GM19025 (cell line): ENCODE results near the gene SHQ1.
"Not testable (repeated sequence)": the region's sequence is repeated elsewhere in the genome, so short reads cannot be mapped to it uniquely, and the experiment has no call there.

Experiments
- ATAC-seq: cut with Tn5 transposase; IDR thresholded peaks from one replicate; pipeline ENCODE4 v1.9.1; 2021; ENCODE audit warnings: mild to moderate bottlenecking, low read depth, moderate library complexity; ENCODE audit not compliant: unreplicated experiment

SHQ1 gene

DNA sequence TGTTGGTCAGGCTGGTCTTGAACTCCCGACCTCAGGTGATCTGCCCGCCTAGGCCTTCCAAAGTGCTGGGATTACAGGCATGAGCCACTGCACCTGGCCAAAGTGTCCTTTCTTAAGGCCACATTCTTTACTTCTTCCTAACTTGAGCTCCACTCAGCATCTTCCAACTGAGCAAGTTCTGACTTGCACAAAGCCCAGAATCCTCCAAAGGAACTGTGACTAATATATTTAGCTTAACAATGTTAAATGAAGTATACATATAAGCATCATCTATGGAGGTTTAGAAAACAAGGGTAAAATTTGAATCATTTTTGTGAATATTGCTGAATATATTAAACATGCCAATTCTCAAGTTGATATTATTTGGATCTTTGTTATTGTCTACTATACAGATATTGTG is 93.7 kb downstream of the SHQ1 start:
- ATAC-seq = no peak

DNA sequence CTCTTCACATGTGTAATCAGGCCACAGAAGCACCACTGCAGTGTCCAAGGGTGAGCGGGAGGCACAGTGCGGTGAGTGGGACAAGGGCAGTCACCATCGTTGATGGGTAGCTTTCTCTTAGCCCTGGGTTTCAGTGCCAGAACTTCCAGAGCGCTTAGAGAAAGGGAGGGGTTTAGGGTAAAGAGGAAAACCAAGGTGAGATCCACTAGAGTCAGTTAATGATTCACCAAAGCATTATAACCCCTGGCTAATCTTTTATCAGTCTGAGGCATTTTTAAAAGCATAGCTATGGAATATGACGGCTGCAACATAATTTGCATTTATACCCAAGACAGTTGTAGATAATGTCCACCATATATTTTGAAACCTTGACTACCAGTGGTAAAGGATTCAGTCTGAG is 94.8 kb downstream of the SHQ1 start:
- ATAC-seq = no peak

DNA sequence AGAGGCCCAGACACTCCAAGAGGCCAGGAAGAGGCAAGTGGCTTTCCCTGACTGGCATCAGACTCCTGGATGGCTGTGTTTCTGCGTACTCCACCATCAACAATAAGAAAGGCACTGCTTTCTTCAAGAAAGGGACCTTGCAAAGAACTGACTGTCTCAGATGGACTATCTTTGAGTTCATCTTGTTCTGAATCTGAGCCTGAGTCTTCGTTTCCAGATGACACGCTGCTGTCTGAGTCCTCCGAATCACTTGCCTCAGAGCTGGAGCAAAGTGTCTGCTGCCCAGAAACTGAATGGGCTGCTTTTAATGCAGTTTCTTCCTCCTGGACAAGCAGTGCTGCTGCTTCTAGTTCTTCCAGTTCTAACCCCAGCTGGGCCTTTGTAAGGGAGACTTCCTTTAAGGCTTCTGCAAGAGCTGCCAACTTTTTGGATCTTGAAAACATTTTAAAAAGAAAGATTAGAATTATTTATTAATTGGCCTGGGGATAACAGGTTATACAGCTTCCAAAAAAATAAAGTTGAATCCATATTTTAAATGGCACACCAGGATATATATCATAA is 97.8 kb downstream of the SHQ1 start:
- ATAC-seq = no peak

DNA sequence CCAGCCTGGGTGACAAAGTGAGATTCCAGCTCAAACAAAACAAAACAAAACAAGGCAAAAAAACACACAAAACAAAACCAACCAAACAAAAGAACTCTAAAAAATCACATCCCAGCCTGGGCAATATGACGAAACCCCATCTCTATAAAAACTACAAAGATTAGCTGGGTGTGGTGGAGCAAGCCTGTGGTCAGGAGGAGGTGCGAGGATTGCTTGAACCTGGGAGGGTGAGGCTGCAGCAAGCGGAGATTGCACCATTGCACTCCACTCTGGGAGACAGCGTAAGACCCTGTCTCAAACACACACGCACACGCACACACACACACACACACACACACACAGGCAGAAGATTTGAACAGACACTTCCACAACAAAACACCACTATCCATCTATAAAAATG is 99.6 kb downstream of the SHQ1 start:
- no peak for ATAC-seq

DNA sequence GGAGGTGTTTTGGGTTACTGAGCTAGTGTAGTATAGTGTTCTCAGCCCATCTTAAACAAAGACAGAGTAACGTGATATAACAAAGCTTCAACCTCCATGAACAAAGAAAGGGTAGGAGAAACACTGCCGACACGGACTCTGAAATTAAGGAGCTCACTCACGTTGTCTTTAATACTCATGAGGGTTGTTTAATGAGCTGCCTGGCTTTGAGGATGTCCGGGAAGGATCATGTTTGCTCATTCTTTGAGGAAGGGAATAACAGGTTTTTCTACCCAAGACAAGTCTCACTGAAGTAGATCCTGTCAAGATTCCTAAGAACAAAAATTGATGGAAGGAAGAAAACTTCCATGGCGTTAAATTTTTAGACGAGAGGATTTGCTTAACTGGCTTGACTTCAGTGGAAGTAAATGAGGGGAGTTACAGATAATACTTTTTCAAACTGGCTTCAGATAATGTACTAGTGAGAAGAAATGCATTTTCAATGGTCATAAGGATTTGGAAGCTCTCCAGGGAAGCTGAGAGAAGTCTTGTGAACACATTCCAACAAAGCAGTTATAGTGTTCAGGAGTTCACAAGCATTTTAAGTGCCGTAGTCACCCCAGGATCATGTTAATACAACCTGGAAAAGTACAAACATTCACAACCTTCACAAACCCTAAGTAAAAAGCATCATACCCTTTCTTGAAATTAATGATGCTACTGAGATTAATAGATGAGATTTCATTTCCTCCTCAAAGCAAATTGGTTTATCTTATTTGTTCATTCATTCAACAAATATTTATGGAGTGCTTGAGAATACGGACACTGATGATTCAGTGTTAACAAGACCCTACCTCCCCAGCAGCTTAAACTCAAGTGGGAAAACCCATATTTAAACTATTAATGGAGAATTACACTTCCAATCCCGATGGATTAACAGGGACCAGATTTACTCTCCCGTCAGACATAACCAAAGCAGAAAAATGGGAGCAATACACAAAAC is 101.5 kb downstream of the SHQ1 start:
- no peak for ATAC-seq

DNA sequence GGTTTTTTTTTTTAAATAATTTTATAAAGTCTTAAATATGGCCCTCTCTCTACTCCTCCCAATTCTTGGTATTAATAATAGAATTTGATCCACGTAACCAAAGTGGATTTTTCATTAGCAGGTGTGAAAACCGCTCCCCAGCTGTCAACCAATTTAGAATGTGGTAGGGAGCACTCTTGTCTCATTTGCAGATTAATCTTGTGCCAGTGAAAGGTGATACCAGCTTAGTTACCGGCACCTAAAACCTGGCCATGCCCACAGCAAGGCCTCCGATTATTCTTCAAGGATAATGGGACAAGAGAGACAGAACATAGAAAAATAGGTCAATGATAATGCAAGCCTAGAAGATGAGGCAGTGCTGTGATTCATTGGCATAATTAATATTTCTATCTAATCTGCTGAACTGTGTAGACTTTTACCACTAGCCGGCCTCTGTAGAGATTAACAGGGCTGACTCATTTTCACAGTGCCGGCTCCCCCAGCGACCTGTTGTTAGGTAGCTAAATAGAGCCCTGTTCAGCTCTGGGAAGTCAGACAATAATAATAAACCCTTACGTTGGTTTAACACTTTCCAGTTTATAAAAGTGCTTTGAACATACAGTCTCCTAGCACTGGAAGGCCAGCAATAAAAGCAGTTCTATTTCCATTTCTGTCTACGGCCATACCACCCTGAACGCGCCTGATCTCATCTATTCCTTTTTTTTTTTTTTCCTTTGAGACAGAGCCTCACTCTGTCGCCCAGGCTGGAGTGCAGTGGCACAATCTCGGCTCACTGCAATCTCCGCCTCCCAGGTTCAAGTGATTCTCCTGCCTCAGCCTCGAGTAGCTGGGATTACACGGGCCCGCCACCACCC is 102.9 kb downstream of the SHQ1 start:
- ATAC-seq = no peak

DNA sequence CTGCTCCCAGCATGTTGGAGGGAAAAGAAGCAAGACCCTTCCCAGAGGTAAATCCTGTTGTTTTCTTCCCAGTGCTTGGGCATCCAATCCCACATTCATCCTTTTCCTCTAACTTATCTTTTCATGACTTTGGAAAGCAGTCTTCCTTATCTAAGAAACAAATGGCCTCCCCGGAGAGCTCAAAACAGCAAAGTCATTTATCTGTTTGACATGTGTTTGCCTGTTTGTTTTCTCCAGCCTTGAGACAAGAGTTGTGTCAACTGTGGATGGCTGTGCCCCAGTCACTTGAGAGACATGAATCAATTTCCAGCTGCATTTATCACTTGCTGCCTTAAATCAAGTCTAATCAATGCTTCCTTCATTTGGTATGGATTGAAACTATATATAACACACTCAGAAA is 103.9 kb downstream of the SHQ1 start:
- no peak for ATAC-seq

DNA sequence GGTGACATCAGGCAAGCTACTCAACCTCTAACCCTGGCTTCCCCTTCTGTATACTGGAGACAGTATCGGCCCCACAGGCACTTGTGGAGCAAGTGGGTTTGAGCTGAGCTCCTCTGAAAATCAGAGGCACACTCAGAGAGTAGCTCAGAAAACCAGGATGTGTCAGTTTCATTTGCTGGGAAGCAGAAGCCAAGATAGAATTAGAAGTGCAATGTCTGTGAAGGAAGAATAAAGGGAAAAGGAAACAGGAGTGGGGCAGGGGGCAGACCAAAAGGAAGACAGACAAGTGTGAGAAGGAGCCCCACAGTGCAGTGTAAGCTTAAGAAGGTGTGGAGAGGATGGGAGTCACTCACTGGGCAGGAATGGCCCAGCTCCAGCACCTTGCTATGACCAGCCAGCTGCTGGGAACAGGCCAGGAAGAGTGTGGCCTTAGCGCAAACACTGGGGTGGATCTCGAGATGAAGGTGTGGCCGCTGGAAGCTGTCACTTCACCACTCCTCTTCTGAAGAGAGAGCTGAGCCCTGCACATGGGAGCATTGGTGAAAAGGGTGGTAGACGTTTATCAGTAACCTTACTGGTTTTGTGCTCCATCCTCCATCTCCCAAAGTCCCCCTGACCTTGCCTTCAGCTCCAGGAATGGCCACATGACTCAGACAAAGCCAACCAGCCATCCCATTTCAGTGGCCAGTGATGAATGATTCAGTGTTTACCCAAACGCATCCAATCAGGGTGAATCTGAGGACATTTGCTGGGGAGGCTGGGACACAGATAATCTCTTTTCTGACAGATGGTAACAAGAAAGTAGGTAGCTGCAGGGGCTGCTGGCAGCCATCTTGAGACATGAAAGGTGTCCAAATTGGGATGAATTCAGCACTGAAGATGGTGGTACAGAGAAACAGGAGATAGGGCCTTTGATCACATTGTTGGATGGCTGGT is 108.4 kb downstream of the SHQ1 start:
- ATAC-seq = no peak

DNA sequence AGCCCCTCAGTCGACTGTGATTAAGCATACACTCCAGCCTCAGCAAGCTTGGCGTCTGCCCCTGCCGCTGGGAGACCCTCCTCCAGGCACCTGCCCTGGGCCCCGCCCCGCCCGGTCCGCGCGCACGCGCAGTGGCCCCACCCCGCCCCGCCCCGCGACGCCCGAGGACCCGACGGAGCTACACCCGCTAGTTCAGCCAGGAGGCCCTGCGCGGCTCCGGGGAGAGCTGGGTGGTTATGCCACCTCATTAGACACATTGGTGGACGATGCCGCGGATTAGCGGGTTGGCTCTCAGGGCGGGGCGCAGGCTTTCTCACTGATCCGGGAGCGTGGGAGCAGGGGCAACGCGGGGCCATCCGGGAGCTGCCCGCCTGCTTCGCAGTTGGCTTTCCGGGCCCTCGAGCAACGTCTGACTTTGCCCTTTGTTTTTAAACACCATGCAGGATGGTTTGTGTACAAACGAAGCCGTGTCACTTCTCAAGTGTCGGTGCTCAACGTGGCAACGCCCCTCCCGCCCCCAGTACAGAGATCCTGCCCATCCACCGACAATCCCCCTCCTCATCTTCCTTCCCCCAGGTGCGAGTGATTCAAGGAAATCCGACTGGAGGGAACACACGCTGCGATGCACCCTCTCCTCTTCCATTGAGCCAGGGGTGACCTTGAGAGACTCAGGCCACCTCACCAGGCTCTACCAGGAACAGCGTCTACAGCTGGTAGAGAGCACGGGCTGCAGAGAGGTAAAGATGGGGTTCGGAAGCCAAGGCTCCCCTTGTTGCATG is 109.3 kb downstream of the SHQ1 start:
- ATAC-seq = no peak

DNA sequence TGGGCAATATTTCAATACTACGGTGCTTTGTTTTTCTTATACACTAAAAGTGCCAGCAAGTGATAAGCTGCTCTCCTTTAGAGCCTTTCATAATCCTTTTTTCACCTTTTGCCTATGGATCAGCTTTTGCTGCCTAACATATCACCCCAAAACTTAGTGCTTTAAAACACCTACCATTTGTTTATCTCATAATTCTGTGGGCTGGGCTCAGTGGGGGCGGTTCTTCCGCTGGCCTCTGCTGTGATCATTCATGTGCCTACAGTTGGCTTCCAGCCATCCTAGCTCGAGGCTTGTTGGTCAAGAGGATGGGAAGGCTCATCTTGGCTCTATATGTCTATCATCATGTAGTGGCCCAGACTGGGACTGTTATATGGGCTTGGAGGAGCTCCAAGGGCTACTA is 113.2 kb downstream of the SHQ1 start:
- ATAC-seq = not testable (repeated sequence)

DNA sequence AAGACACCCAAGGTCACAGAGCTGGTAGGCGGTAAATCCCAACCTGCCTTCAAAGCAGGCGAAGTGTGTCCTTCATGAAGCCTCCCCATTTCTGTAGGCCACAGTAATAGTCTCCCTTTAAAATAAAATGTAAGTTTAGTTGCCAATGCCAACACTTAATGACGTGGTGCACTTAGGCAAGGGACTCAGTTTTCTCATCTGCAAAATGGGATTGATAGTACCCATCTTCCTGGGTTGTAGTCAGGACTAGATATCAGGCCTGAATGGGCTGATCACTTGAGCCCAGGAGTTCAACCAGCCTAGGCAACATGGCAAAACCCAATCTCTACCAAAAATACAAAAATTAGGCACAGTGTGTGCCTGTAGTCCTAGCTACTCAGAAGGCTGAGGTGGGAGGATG is 114.6 kb downstream of the SHQ1 start:
- no peak for ATAC-seq

DNA sequence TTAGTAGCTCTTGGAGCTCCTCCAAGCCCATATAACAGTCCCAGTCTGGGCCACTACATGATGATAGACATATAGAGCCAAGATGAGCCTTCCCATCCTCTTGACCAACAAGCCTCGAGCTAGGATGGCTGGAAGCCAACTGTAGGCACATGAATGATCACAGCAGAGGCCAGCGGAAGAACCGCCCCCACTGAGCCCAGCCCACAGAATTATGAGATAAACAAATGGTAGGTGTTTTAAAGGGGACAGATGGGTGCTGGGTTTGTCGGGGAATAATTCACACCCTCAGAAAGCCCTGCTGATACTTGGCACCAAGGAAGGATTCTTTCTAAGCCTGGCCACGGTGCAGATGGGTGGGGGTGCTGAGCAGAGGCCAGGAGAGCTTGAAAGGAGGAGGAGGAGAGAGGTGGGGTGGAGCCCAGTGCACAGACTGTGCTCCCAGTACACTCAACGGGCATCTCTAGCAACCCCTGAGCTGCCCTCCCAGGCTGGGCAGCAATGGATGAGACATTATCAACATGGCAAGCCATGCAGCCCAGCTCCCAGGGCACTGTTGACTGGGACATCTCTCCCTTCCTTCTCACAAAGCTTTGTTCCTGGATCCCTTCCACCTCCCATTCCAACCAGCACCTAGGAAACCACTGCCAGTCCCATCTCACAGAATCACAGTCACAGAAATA is 115.4 kb downstream of the SHQ1 start:
- ATAC-seq = not testable (repeated sequence)

DNA sequence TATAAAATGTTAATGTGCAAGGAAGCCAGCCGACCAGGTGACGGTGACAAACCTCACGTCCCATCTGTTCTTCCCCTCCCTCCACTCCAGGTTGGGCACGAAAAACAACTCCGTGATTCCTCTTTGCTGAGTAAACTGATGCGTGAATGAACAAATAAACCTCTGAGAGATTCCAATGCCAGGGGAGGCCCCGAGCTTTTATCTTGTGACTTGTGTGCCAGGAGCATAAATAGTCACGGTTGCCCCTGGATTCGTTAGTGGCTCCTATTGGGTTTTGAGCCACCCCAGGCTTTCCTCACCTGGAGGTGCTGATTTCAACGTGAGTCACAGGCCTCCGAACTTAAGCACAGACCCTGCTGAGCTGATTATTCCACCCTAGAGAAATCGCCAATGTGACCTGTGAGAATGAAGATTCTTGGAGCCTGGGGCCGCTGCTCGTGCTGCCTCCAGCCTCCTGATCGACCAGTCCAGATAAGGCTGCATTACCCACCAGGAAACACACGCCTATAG is 119.2 kb downstream of the SHQ1 start:
- ATAC-seq = no peak

DNA sequence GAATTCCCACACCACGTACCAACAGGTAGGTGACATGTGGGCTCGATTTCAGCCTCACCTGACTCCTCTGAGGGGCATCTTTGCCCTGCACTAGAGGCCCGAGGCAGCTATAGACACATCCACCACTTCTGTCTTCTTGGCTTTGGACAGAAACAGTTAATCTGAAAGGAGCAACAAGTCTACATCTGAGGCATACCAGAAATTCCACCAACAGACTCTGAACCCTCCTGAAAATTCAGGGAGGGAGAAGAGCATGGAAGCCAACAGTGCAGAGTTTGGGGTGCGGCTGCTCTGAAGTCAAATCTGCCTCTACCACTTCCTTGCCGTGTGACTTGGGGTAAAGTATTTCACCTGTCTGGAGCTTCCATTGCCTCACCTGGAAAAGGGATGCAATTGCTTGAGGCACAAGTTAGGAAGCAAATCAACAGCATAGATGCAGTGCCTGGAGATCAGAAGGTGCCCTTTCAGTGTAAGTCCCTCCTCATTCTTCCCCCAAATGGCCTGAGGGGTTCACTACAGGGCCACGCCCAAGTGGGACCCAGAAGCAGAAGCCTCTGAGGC is 119.8 kb downstream of the SHQ1 start:
- ATAC-seq = no peak

DNA sequence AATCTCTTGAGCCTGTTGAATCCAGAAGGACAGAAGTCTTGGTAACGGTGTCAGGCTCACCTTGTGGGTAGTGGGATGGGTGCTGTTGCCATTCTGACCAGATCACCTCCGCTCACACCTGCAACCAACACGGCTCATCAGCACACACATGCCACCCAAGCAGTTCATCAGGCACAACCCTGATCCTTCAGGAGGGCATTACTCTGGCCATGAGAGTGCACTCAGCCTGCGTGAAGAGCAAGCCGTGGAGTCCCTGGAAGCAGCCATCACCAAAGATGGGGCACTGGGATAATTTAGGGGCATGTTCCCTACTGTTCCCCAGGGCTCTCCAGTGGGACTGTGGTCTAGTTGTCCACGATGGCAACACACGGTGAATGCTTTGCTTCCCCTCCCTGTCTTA is 120.5 kb downstream of the SHQ1 start:
- ATAC-seq = no peak

DNA sequence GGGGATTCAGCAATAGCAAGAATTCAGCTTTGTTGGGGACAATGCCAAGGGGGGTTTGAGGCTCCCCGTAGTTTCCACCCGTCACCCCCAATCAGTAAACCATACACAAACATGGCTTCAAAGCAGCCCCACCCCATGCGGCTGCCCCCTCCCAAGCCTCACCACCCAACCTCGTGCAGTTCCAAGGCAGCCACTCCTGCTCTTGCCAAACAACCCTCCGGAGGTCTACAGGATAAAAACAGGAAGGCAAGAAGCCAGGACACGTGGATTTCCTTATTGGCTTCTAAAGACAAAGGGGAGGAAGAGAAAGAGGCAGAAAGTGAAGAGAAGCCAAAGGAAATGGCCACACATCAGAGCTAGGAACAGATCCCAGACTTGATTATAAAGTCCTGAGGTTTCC is 121.1 kb downstream of the SHQ1 start:
- ATAC-seq = no peak

DNA sequence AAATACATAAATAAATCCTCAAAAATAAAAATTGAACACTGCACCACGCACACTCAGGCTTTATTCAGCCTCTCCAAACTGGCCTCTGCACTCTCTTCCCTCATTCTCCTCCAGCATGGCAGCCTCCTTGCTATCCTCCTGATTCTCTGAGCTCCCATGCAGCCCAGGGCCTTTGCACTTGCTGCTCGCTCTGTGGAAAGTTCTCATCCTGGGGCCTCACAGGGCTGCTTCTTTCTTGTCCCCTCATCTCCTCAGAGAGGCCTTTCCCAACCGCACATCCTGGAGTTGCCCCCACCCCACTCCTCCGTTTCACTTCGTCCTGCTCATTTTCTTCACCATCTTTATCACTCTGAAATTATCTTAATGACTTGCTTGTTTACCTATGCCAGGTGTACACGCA is 123.0 kb downstream of the SHQ1 start:
- ATAC-seq = no peak

DNA sequence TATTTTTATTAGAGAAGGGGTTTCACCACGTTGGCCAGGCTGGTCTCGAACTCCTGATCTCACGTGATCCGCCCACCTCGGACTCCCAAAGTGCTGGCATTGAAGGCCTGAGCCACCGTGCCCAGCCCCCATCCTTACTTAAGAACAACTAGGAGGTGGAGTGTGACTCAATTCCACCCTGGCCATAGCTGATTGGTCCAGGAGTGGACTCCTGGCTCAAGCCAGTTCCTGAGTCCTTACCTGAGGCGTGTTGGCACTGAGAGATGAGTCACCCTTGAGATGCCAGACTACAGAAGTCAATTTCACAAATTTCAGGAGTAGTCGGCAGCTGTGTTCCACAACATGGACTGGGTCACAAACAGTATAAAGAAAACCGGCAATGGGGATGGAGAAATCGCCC is 124.2 kb downstream of the SHQ1 start:
- no peak for ATAC-seq
